Measurements from ENCODE around the gene ISOC2.
A peak's percentile ranks its signal among the peaks of the same experiment; 100 is the strongest.

The ISOC2 gene, protein sequence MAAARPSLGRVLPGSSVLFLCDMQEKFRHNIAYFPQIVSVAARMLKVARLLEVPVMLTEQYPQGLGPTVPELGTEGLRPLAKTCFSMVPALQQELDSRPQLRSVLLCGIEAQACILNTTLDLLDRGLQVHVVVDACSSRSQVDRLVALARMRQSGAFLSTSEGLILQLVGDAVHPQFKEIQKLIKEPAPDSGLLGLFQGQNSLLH

GRCh38 chr19:55461259-55461973, at the start of gene ISOC2:
ISOC2 (minus strand) TSS chr19:55461642; CDS start chr19:55456486, 5,156 bp downstream.
- Histone ChIP-seq H3K27me3 (ENCODE audit: low read depth, low read length) (no peaks in the 10 kb centered on the region), H3K36me3 (ENCODE audit: control insufficient read depth in 1 of 2, insufficient read depth in 2 of 2, low read length in 2 of 2) (peaks cover 0 to 1% of the 10 kb centered on the region in 2 donors), H3K27ac (ENCODE audit: low read length) (peak within 1 kb of the TSS; percentile 79), H3K4me1 (ENCODE audit: control insufficient read depth in 1 of 2, insufficient read depth in 2 of 2, low read length in 2 of 2) (peaks cover 5 to 25% of the 10 kb centered on the region in 2 donors), H3K9me3 (ENCODE audit: control insufficient read depth in 1 of 2, low read length in 2 of 2) (no peaks in the 10 kb centered on the region), H3K4me3 (ENCODE audit: low read depth in 1 of 2, low read length in 2 of 2) (peak within 1 kb of the TSS; percentile 70 to 93)

DNA sequence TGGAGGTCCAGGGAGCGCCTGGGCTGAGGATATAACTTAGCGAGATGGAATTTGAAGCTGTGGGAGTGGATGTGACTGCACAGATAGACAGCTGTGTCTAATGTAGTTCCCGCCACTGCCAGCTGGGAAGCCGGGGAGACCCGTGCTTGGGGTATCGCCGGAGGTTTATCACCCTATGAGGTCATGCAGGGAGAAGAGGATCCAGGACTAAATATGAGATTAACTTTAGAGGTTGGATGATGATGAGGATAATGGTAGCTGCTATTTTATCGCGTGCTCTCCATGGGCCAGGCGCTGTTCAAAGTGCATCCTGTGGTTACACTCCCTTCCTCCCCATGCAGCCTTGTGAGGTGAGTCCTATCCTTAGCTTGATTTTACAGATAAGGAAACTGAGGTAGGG, 46.7 kb upstream of the ISOC2 start:
- Histone ChIP-seq H3K36me3 (ENCODE audit: control insufficient read depth in 1 of 2, insufficient read depth in 2 of 2, low read length in 2 of 2) (peaks cover 0 to 10% of the 10 kb centered on the region in 2 donors), H3K27ac (ENCODE audit: low read length) (no peak overlapping the region), H3K4me1 (ENCODE audit: control insufficient read depth in 1 of 2, insufficient read depth in 2 of 2, low read length in 2 of 2) (peaks cover 0 to 6% of the 10 kb centered on the region in 2 donors), H3K27me3 (ENCODE audit: low read depth, low read length) (no peaks in the 10 kb centered on the region), H3K9me3 (ENCODE audit: control insufficient read depth in 1 of 2, low read length in 2 of 2) (no peaks in the 10 kb centered on the region), H3K4me3 (ENCODE audit: low read depth in 1 of 2, low read length in 2 of 2) (no peak overlapping the region)

DNA sequence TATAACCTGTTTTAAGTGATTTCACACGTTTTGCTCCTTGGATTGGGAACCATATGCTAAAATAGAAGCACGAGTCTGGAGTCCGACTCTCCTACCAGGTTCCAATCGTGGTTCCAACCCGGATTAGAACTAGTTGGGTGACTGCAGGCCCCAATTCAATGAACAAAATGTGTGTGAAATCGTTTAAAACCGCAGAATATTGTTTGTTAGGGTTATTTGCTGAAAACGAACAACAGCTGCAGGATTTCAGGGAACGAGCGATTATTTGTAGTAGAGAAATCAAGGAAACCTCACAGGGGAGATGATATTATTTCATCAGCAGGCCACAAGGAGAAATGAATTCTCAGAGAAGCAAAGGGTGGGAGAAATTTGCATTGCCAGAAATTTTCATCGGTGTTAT, 43.5 kb upstream of the ISOC2 start:
- Histone ChIP-seq H3K27ac (ENCODE audit: low read length) (no peak overlapping the region), H3K9me3 (ENCODE audit: control insufficient read depth in 1 of 2, low read length in 2 of 2) (no peaks in the 10 kb centered on the region), H3K36me3 (ENCODE audit: control insufficient read depth in 1 of 2, insufficient read depth in 2 of 2, low read length in 2 of 2) (peaks cover 0 to 28% of the 10 kb centered on the region in 2 donors), H3K4me1 (ENCODE audit: control insufficient read depth in 1 of 2, insufficient read depth in 2 of 2, low read length in 2 of 2) (peaks cover 0 to 6% of the 10 kb centered on the region in 2 donors), H3K27me3 (ENCODE audit: low read depth, low read length) (no peaks in the 10 kb centered on the region), H3K4me3 (ENCODE audit: low read depth in 1 of 2, low read length in 2 of 2) (no peak overlapping the region)

GRCh38 chr19:55504252-55504603, 42.8 kb upstream of the ISOC2 start:
- Histone ChIP-seq H3K4me3 (ENCODE audit: low read depth in 1 of 2, low read length in 2 of 2) (peak overlapping the region in 1 of 2 donors; percentile 60), H3K9me3 (ENCODE audit: control insufficient read depth in 1 of 2, low read length in 2 of 2) (no peaks in the 10 kb centered on the region), H3K36me3 (ENCODE audit: control insufficient read depth in 1 of 2, insufficient read depth in 2 of 2, low read length in 2 of 2) (peaks cover 0 to 31% of the 10 kb centered on the region in 2 donors), H3K27ac (ENCODE audit: low read length) (no peak overlapping the region), H3K27me3 (ENCODE audit: low read depth, low read length) (no peaks in the 10 kb centered on the region), H3K4me1 (ENCODE audit: control insufficient read depth in 1 of 2, insufficient read depth in 2 of 2, low read length in 2 of 2) (peaks cover 0 to 6% of the 10 kb centered on the region in 2 donors)

DNA sequence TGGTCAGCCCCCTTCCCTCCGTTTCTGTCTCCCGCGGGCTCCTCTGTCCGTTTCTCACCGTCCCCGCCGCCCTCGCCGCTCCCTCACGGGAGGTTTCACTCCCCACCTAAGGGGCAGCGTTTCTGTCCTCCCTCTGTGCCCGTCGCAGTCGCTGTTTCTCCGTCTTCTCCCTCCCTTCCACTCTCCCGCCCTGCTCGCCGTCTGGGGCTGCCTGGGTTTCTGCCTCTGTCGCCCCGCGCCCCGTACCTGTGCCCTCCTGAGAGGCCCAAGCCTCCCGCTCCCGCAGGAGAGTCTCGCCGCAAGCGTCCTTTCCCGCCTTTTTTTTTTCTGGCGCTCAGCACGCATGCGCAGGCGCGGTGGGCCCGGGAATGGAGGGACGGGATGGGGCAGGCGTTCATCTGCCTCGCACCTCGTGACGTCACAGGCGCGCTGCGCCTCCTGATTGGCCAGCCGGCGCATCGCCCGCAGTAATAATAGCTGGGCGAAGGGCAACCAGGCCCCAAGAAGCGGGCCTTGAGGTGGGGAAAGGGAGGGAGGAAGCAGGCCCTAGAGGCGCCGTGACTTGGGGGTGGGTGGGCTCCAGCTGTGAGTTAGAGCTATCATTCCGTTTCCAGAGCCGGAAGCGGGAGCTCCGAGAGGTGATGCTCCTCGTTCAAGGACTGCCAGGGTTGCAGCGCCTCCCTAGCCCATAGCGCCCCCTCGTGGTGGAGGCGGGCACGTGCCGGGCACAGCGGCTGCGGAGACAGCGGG, 42.2 kb upstream of the ISOC2 start:
- Histone ChIP-seq H3K27ac (ENCODE audit: low read length) (no peak overlapping the region), H3K9me3 (ENCODE audit: control insufficient read depth in 1 of 2, low read length in 2 of 2) (no peaks in the 10 kb centered on the region), H3K36me3 (ENCODE audit: control insufficient read depth in 1 of 2, insufficient read depth in 2 of 2, low read length in 2 of 2) (peaks cover 0 to 37% of the 10 kb centered on the region in 2 donors), H3K4me1 (ENCODE audit: control insufficient read depth in 1 of 2, insufficient read depth in 2 of 2, low read length in 2 of 2) (peaks cover 0 to 6% of the 10 kb centered on the region in 2 donors), H3K27me3 (ENCODE audit: low read depth, low read length) (no peaks in the 10 kb centered on the region), H3K4me3 (ENCODE audit: low read depth in 1 of 2, low read length in 2 of 2) (peak overlapping the region; percentile 39 to 60)

DNA sequence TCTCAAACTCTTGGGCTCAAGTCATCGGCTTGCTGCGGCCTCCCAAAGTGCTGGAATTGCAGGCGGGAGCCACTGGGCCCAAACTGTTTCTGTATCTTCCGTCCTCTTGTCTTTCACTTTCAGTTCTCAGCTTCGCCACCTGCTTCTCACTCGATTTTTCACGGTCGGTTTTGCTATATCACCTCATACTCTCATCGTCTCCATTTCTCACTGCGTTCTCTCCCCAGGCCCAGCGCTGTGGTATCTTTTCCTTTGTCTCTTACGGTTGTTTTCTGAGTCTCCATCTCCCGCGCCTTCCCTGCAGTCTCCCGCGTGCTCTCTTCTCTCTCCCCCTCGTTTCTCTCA, 41.7 kb upstream of the ISOC2 start:
- Histone ChIP-seq H3K9me3 (ENCODE audit: control insufficient read depth in 1 of 2, low read length in 2 of 2) (no peaks in the 10 kb centered on the region), H3K27me3 (ENCODE audit: low read depth, low read length) (no peaks in the 10 kb centered on the region), H3K27ac (ENCODE audit: low read length) (no peak overlapping the region), H3K4me1 (ENCODE audit: control insufficient read depth in 1 of 2, insufficient read depth in 2 of 2, low read length in 2 of 2) (peaks cover 0 to 7% of the 10 kb centered on the region in 2 donors), H3K36me3 (ENCODE audit: control insufficient read depth in 1 of 2, insufficient read depth in 2 of 2, low read length in 2 of 2) (peaks cover 0 to 38% of the 10 kb centered on the region in 2 donors), H3K4me3 (ENCODE audit: low read depth in 1 of 2, low read length in 2 of 2) (peak overlapping the region in 1 of 2 donors; percentile 60)

DNA sequence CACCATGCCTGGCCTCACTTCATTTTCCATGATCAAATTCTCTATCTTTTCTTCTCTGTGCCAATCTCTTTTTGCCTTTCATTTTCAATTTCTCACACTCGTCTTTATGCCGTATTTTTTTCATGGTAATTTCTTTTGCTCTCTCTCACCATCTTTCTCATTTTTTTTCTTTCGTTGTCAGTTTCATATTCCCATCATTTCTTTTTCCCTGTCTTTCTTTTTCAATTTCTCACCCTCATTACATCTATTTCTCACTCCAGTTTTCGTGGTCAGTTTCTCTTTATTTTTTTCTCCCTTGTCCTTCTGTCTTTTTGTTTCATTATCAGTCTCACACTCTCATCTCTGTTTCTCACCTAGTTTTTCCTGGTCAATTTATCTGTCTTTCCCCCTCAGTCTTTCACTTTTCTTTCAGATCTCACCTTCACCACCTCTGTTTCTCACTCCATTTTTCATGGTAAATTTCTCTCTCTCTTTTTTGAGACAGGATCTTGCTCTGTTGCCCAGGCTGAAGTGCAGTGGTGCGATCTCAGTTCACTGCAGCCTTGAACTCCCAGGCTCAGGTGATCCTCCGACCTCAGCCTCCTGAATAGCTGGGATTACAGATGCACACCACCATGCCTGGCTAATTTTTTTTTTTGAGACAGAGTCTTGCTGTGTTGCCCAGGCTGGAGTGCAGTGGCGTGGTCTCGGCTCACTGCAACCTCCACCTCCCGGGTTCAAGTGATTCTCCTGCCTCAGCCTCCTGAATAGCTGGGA, 40.9 kb upstream of the ISOC2 start:
- Histone ChIP-seq H3K27me3 (ENCODE audit: low read depth, low read length) (no peaks in the 10 kb centered on the region), H3K27ac (ENCODE audit: low read length) (no peak overlapping the region), H3K9me3 (ENCODE audit: control insufficient read depth in 1 of 2, low read length in 2 of 2) (no peaks in the 10 kb centered on the region), H3K4me1 (ENCODE audit: control insufficient read depth in 1 of 2, insufficient read depth in 2 of 2, low read length in 2 of 2) (peaks cover 0 to 9% of the 10 kb centered on the region in 2 donors), H3K36me3 (ENCODE audit: control insufficient read depth in 1 of 2, insufficient read depth in 2 of 2, low read length in 2 of 2) (peaks cover 0 to 38% of the 10 kb centered on the region in 2 donors), H3K4me3 (ENCODE audit: low read depth in 1 of 2, low read length in 2 of 2) (no peak overlapping the region)

DNA sequence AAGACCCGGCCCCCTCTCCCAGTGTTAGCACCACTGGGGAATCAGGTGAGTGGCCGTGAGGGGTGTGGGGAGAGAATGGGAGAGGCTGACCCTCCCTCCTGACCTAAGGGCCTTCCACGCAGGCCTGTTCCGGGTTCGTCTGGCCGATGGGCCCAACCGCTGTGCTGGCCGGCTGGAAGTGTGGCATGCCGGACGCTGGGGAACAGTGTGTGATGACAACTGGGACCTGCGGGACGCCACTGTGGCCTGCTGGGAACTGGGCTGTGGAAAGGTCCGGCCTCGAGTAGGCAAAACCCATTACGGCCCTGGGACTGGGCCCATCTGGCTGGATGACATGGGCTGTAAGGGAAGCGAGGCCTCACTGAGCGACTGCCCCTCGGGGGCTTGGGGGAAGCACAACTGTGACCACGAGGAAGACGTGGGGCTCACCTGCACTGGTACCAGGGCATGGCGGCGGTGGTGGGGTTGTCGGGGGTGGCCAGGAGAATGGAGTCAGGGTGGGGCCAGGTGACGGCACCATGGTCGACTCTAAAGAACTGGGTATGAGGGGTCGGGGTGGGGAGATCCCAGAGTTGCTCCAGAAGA, 39.0 kb upstream of the ISOC2 start:
- H3K4me1 ChIP-seq (ENCODE audit: control insufficient read depth in 1 of 2, insufficient read depth in 2 of 2, low read length in 2 of 2): peaks cover 0 to 9% of the 10 kb centered on the region in 2 donors
- H3K4me3 ChIP-seq (ENCODE audit: low read depth in 1 of 2, low read length in 2 of 2): no peak overlapping the region
- no peaks in the 10 kb centered on the region for H3K9me3 ChIP-seq (ENCODE audit: control insufficient read depth in 1 of 2, low read length in 2 of 2)
- no peaks in the 10 kb centered on the region for H3K27me3 ChIP-seq (ENCODE audit: low read depth, low read length)
- H3K36me3 ChIP-seq (ENCODE audit: control insufficient read depth in 1 of 2, insufficient read depth in 2 of 2, low read length in 2 of 2): peaks cover 0 to 38% of the 10 kb centered on the region in 2 donors
- no peak overlapping the region for H3K27ac ChIP-seq (ENCODE audit: low read length)

DNA sequence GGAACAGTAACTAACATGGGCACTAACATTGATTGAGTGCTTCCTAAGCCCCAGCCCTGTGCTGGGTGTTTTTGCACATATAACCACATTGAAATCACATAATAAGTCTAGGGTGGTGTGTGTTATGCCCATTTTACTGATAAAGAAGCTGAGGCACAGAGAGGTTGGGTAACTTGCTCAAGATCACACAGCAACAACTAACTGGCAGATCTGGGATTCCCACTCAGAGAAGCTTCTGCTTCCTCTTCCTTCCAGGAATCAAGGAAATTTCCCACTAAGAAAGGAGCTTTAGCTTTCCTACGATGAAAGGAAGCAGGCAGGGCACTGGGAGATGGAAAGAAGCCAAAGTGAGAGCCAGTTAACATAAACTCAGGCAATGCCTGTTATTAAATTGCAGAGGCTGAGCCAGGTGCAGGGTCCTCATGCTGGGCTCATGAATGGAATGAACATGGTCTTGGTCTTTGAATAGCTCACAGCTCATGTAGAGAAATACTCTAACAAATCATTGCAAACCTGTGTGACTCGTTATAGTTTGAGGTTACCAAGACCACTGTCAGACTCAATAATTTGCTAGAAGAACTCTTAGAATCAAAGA, 36.9 kb upstream of the ISOC2 start:
- peaks cover 0 to 34% of the 10 kb centered on the region in 2 donors for H3K36me3 ChIP-seq (ENCODE audit: control insufficient read depth in 1 of 2, insufficient read depth in 2 of 2, low read length in 2 of 2)
- H3K27me3 ChIP-seq (ENCODE audit: low read depth, low read length): no peaks in the 10 kb centered on the region
- H3K4me1 ChIP-seq (ENCODE audit: control insufficient read depth in 1 of 2, insufficient read depth in 2 of 2, low read length in 2 of 2): peaks cover 0 to 8% of the 10 kb centered on the region in 2 donors
- no peak overlapping the region for H3K4me3 ChIP-seq (ENCODE audit: low read depth in 1 of 2, low read length in 2 of 2)
- H3K9me3 ChIP-seq (ENCODE audit: control insufficient read depth in 1 of 2, low read length in 2 of 2): no peaks in the 10 kb centered on the region
- no peak overlapping the region for H3K27ac ChIP-seq (ENCODE audit: low read length)

- Histone ChIP-seq H3K4me1 (ENCODE audit: control insufficient read depth in 1 of 2, insufficient read depth in 2 of 2, low read length in 2 of 2) (peaks cover 0 to 12% of the 10 kb centered on the region in 2 donors), H3K27ac (ENCODE audit: low read length) (no peak overlapping the region), H3K27me3 (ENCODE audit: low read depth, low read length) (no peaks in the 10 kb centered on the region), H3K36me3 (ENCODE audit: control insufficient read depth in 1 of 2, insufficient read depth in 2 of 2, low read length in 2 of 2) (peaks cover 0 to 34% of the 10 kb centered on the region in 2 donors), H3K9me3 (ENCODE audit: control insufficient read depth in 1 of 2, low read length in 2 of 2) (no peaks in the 10 kb centered on the region), H3K4me3 (ENCODE audit: low read depth in 1 of 2, low read length in 2 of 2) (no peak overlapping the region)
Measured at GRCh38 chr19:55497763-55498162, 36.3 kb upstream of the ISOC2 start.
